Endothelial cell of umbilical vein (primary cell): ENCODE measurements around the gene WIPF3. TPM values are rescaled to one million over a fixed set of nuclear protein-coding genes. Genes with fewer than 3 reads are reported as not detected.

ENCODE experiments used
- BruUV-seq: library from RNA; stranded (reverse); fragments of 400-500 nt; replicated peaks from 2 replicates; lab custom pipeline; 2021; lab: Mats Ljungman, UMichigan
- CTCF ChIA-PET: fragments of 300-600, 350-600 bp; sonication (Branson Sonifier 250); formaldehyde crosslinking; loops from one replicate; lab custom pipeline; 2021; ENCODE audit warnings: antibody characterized with exemption, inconsistent platforms; lab: Charles Lee
- POLR2A ChIA-PET: fragments of 300-600, 350-600 bp; sonication (Branson Sonifier 250); formaldehyde crosslinking; loops from one replicate; lab custom pipeline; 2021; ENCODE audit warnings: antibody characterized with exemption, inconsistent platforms; lab: Charles Lee
- DNase-seq: peaks from one replicate; pipeline ENCODE4 v3.0.0-alpha.2; 2011; ENCODE audit warnings: low read depth, low spot score
- FAIRE-seq: peaks from 2 replicates; lab custom pipeline; 2011; peaks lifted over from hg19 to GRCh38; lab: Jason Lieb, UNC
- H2AFZ ChIP-seq: 2 replicates; pipeline ENCODE4 v1.6.0; 2012; ENCODE audit warnings: low read depth, low read length, control low read depth, inconsistent platforms
- H3K27ac ChIP-seq: 2 replicates; pipeline ENCODE4 v1.5.1; 2011; ENCODE audit warnings: low read depth, mild to moderate bottlenecking, control low read depth, low read length, moderate library complexity; ENCODE audit not compliant: insufficient read depth
- H3K27me3 ChIP-seq, 2 experiments: 2 replicates each; pipeline versions ENCODE4 v1.6.0 to v1.6.1; 2011; ENCODE audit warnings: low read length in 2 of 2, mixed read lengths in 1 of 2; ENCODE audit not compliant: control insufficient read depth in 2 of 2, insufficient read depth in 2 of 2
- H3K36me3 ChIP-seq, 2 experiments: 2 replicates in 1 of 2; 3 replicates in 1 of 2; pipeline ENCODE4 v1.5.1; 2011; ENCODE audit warnings: low read length in 2 of 2, mild to moderate bottlenecking in 1 of 2, moderate library complexity in 1 of 2; ENCODE audit not compliant: control insufficient read depth in 2 of 2, insufficient read depth in 2 of 2; ENCODE audit errors: extremely low read depth in 1 of 2
- H3K4me1 ChIP-seq: 3 replicates; pipeline ENCODE4 v1.5.1; 2011; ENCODE audit warnings: mild to moderate bottlenecking, low read length; ENCODE audit not compliant: control insufficient read depth, insufficient read depth; ENCODE audit errors: extremely low read depth
- H3K4me2 ChIP-seq: 2 replicates; pipeline ENCODE4 v1.6.1; 2011; ENCODE audit warnings: low read length, control low read depth, mixed read lengths; ENCODE audit not compliant: insufficient read depth
- H3K4me3 ChIP-seq, 3 experiments: fragments of 200-600 bp in 1 of 3; sonication (generic), shearing (Covaris generic) in 1 of 3; replicated peaks in 1 of 3; 2 replicates each; pipeline ENCODE4 v1.5.1; 2011 to 2016; ENCODE audit warnings: control low read depth in 3 of 3, low read length in 3 of 3, mild to moderate bottlenecking in 2 of 3, inconsistent platforms in 1 of 3, low read depth in 1 of 3, moderate library complexity in 1 of 3; ENCODE audit not compliant: insufficient read depth in 1 of 3
- H3K79me2 ChIP-seq: 2 replicates; pipeline ENCODE4 v1.6.0; 2012; ENCODE audit warnings: low read length, inconsistent platforms; ENCODE audit not compliant: control insufficient read depth, insufficient read depth
- H3K9ac ChIP-seq: replicated peaks from 2 replicates; pipeline ENCODE3; 2011; ENCODE audit warnings: low read length, control low read depth; ENCODE audit not compliant: insufficient read depth; ENCODE audit errors: extremely low read depth
- H3K9me1 ChIP-seq: replicated peaks from 3 replicates; pipeline ENCODE4 v1.6.0; 2011; ENCODE audit warnings: mild to moderate bottlenecking, low read length; ENCODE audit not compliant: control insufficient read depth, insufficient read depth; ENCODE audit errors: extremely low read depth
- H3K9me3 ChIP-seq: replicated peaks from 2 replicates; pipeline ENCODE4 v1.5.1; 2012; ENCODE audit warnings: low read length, inconsistent platforms; ENCODE audit not compliant: control insufficient read depth, insufficient read depth
- H4K20me1 ChIP-seq: replicated peaks from 2 replicates; pipeline ENCODE3; 2011; ENCODE audit warnings: mild to moderate bottlenecking, low read length; ENCODE audit not compliant: control insufficient read depth, insufficient read depth; ENCODE audit errors: extremely low read depth
- EZH2 ChIP-seq: IDR thresholded peaks from 2 replicates; pipeline ENCODE4 v1.6.1; 2012; ENCODE audit warnings: borderline replicate concordance, low read depth, mild to moderate bottlenecking, moderate library complexity, low read length, inconsistent platforms; ENCODE audit not compliant: severe bottlenecking
- FOS ChIP-seq: IDR thresholded peaks from 2 replicates; pipeline ENCODE4 v1.6.1; 2011; ENCODE audit warnings: mild to moderate bottlenecking, low read length, moderate library complexity, borderline replicate concordance; ENCODE audit not compliant: insufficient read depth
- GATA2 ChIP-seq: IDR thresholded peaks from 2 replicates; pipeline ENCODE4 v1.7.0; 2011; ENCODE audit warnings: low read depth, mild to moderate bottlenecking, moderate library complexity, mixed read lengths, low read length; ENCODE audit not compliant: insufficient read length, insufficient read depth
- JUN ChIP-seq: IDR thresholded peaks from 2 replicates; pipeline ENCODE4 v1.6.1; 2011; ENCODE audit warnings: borderline replicate concordance, low read depth; ENCODE audit not compliant: insufficient read length, insufficient read depth
- MAX ChIP-seq: IDR thresholded peaks from 2 replicates; pipeline ENCODE4 v1.6.1; 2011; ENCODE audit not compliant: insufficient read depth, insufficient read length
- MYC ChIP-seq: IDR thresholded peaks from one replicate; pipeline ENCODE4 v1.6.1; 2011; ENCODE audit warnings: mild to moderate bottlenecking, low read depth, low read length
- POLR2A ChIP-seq: IDR thresholded peaks from 2 replicates; pipeline ENCODE4 v1.6.1; 2012; ENCODE audit warnings: low read depth, mild to moderate bottlenecking, control low read depth, low read length
- POLR2AphosphoS5 ChIP-seq: IDR thresholded peaks from 2 replicates; pipeline ENCODE4 v1.6.1; 2012; ENCODE audit warnings: low read depth, mild to moderate bottlenecking, control low read depth, low read length, moderate library complexity; ENCODE audit not compliant: insufficient read depth
- dilution Hi-C: fragments of 300-500 bp; cut with MboI; formaldehyde crosslinking; loops from one replicate; pipeline ENCODE4 v1.15.0; 2019; ENCODE audit warnings: low sequenced_read_pairs; ENCODE audit not compliant: extremely low pct_ligation_motif_present
- intact Hi-C: fragments of 100-400 bp; cut with micrococcal nuclease; formaldehyde crosslinking; loops from one replicate; pipeline ENCODE4 v1.10.0; 2022
- polyA plus RNA-seq, 4 experiments: library from polyadenylated mRNA; depleted of rRNA in 3 of 4; stranded (reverse) in 3 of 4; unstranded in 1 of 4; fragments of >200 nt; gene quantifications; 2 replicates each; pipeline versions ENCODE4 v1.2.1 to v1.2.3, GENCODE V29; 2011 to 2012; ENCODE audit warnings: missing spikeins in 1 of 4
- total RNA-seq: library from RNA; stranded (reverse); gene quantifications from 2 replicates; pipeline ENCODE4 v1.2.3, GENCODE V29; 2021
- TF ChIP-seq, protein P1 (sequence below), 2 donors: IDR thresholded peaks; 1 replicate in 1 of 2; 2 replicates in 1 of 2; pipeline ENCODE4 v1.5.1; 2011; ENCODE audit warnings: low read length in 2 of 2, mild to moderate bottlenecking in 2 of 2, moderate library complexity in 2 of 2, control low read depth in 1 of 2, inconsistent platforms in 1 of 2, low read depth in 1 of 2; ENCODE audit not compliant: insufficient read depth in 1 of 2; ENCODE audit errors: extremely low read depth in 1 of 2

WIPF3 gene
- total and polyA plus RNA-seq, 2 donors (not counting 3 experiments of a cell fraction or from before 2014, with no cell fraction given) = 0.01 to 0.35 TPM

DNA sequence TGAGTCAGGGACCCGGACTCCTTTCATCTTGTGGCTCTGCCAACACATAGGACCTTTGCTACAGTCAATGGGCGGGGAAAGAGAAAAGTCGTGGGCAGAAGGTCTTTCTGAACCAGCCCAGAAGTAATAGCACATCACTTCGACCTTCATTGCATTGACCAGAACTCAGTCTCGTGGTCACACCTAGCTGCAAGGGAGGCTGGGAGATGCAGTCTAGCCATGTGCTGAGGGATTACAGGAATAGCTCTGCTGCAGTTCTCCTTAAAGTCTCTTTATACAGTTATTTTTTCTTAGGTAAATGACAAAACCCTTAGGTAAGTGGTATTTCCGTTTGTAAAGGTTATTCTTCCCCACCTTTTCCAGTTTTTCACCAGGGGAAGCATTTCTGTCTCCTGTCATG lies 25.4 kb downstream of the WIPF3 start:
- H3K9me3 ChIP-seq = no peaks in the 10 kb centered on the region
- H3K4me3 ChIP-seq = no peak overlapping the region
- no peaks in the 10 kb centered on the region for H3K36me3 ChIP-seq
- H3K4me2 ChIP-seq = no peak overlapping the region
- no peak overlapping the region for H3K27ac ChIP-seq
- TF ChIP-seq FOS (no peak), MAX (no peak), POLR2A (no peak), MYC (no peak), GATA2 (no peak), JUN (no peak)
- no peaks in the 10 kb centered on the region for H3K79me2 ChIP-seq
- ChIA-PET POLR2A (no interaction called here), CTCF (no interaction called here)
- FAIRE-seq = no peak
- peaks cover 0 to 4% of the 10 kb centered on the region in 2 experiments for H3K27me3 ChIP-seq
- no TSS peak for BruUV-seq
- dilution Hi-C loops (no loop called here), intact Hi-C loops (no loop called here)
- no peak for DNase-seq
- H3K9me1 ChIP-seq = no peaks in the 10 kb centered on the region
- no peaks in the 10 kb centered on the region for H4K20me1 ChIP-seq
- no peak overlapping the region for H2AFZ ChIP-seq
- H3K4me1 ChIP-seq = no peaks in the 10 kb centered on the region
- H3K9ac ChIP-seq = no peak overlapping the region

- Histone ChIP-seq H4K20me1 (no peaks in the 10 kb centered on the region), H3K9me3 (no peaks in the 10 kb centered on the region), H3K9ac (no peak overlapping the region), H3K4me3 (no peak overlapping the region), H2AFZ (no peak overlapping the region), H3K4me1 (no peaks in the 10 kb centered on the region), H3K36me3 (no peaks in the 10 kb centered on the region), H3K79me2 (no peaks in the 10 kb centered on the region), H3K27me3 (peaks cover 2 to 4% of the 10 kb centered on the region in 2 experiments), H3K27ac (no peak overlapping the region), H3K4me2 (no peak overlapping the region), H3K9me1 (no peaks in the 10 kb centered on the region)
- BruUV-seq = no TSS peak
- no peak for FAIRE-seq
- no peak for DNase-seq
- POLR2A ChIA-PET = no interaction called here
- CTCF ChIA-PET = interaction anchor here (1.0 kb wide), 1 partner anchor 14 kb away, joined by 3 read pairs; no protein-coding TSS in a partner anchor
- intact Hi-C loops (no loop called here), dilution Hi-C loops (no loop called here)
- TF ChIP-seq POLR2AphosphoS5 = no peak
- TF ChIP-seq, protein P1, sequence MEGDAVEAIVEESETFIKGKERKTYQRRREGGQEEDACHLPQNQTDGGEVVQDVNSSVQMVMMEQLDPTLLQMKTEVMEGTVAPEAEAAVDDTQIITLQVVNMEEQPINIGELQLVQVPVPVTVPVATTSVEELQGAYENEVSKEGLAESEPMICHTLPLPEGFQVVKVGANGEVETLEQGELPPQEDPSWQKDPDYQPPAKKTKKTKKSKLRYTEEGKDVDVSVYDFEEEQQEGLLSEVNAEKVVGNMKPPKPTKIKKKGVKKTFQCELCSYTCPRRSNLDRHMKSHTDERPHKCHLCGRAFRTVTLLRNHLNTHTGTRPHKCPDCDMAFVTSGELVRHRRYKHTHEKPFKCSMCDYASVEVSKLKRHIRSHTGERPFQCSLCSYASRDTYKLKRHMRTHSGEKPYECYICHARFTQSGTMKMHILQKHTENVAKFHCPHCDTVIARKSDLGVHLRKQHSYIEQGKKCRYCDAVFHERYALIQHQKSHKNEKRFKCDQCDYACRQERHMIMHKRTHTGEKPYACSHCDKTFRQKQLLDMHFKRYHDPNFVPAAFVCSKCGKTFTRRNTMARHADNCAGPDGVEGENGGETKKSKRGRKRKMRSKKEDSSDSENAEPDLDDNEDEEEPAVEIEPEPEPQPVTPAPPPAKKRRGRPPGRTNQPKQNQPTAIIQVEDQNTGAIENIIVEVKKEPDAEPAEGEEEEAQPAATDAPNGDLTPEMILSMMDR (IDR thresholded peaks at IDR 0.05; ENCODE audit: extremely low read depth in 1 of 2, insufficient read depth in 1 of 2, low read depth in 1 of 2, low read length in 2 of 2) = no peak
- no peak for TF ChIP-seq GATA2
- no peak for TF ChIP-seq MYC
- no peak for TF ChIP-seq EZH2
- no peak for TF ChIP-seq POLR2A
- no peak for TF ChIP-seq MAX
- no peak for TF ChIP-seq JUN
Measured at GRCh38 chr7:29833929-29834328, 27.6 kb downstream of the WIPF3 start.
